Fibroblast of pulmonary artery (primary cell): ENCODE results near the gene INPP4B.
A peak's percentile ranks its signal among the peaks of the same experiment; 100 is the strongest.
"Not testable (repeated sequence)": the region's sequence is repeated elsewhere in the genome, so short reads cannot be mapped to it uniquely, and the experiment has no call there.

Source experiments
- DNase-seq: peaks from one replicate; pipeline ENCODE4 v3.0.0-alpha.2; 2010; ENCODE audit warnings: low read depth
- H3K4me3 ChIP-seq: replicated peaks from 2 replicates; pipeline ENCODE4 v1.5.1; 2011; ENCODE audit warnings: low read depth, mild to moderate bottlenecking, control low read depth, low read length, moderate library complexity
- CTCF ChIP-seq: IDR thresholded peaks from 2 replicates; pipeline ENCODE4 v1.5.1; 2011; ENCODE audit warnings: mild to moderate bottlenecking, control low read depth, low read length, inconsistent platforms; ENCODE audit errors: missing control alignments

INPP4B gene

GRCh38 chr4:142813388-142813787, 32.7 kb downstream of the INPP4B start:
- DNase-seq: no peak
- TF ChIP-seq CTCF: no peak
- H3K4me3 ChIP-seq: no peak overlapping the region

GRCh38 chr4:142812091-142812490, 34.0 kb downstream of the INPP4B start:
- TF ChIP-seq CTCF: no peak
- H3K4me3 ChIP-seq: no peak overlapping the region
- no peak for DNase-seq

DNA sequence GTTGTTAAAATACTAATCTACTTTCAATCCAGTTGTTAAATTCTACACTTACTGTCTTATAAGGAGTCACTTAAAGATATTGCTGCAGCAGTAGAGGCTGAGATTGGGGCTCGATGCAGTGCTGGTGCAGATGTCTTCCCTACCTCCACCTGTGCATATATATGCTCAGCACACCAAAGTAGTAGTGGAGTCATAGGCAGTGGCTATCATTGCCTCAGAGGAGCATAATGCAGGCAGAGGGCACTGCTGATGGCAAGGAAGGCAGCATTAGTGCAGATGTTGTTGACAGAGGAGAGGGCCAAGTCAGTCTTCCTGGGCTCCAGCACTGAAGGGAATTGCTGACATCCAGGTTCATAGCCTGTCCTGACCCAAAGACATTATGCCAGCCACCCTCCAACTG, 35.1 kb downstream of the INPP4B start:
- no peak for TF ChIP-seq CTCF
- no peak for DNase-seq
- H3K4me3 ChIP-seq: no peak overlapping the region

GRCh38 chr4:142809559-142809958, 36.5 kb downstream of the INPP4B start:
- H3K4me3 ChIP-seq: no peak overlapping the region
- DNase-seq: no peak
- TF ChIP-seq CTCF: no peak

DNA sequence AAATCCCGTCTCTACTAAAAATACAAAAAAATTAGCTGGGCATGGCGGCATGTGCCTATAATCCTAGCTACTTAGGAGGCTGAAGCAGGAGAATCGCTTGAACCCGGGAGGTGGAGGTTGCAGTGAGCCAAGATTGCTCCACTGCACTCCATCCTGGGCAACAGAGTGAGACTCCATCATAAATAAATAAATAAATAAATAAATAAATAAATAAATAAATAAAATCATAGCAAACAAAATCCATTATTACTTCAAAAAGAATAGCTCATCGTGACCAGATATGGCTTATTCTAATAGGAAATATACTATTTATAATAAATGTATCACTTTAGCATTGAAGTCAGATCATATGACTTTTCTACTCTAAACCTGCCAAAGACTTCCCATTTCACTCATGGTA, 42.2 kb downstream of the INPP4B start:
- H3K4me3 ChIP-seq, DNase-seq: not testable (repeated sequence)

GRCh38 chr4:142801966-142802365, 44.1 kb downstream of the INPP4B start:
- no peak for DNase-seq
- no peak overlapping the region for H3K4me3 ChIP-seq
- no peak for TF ChIP-seq CTCF

- no peak for TF ChIP-seq CTCF
- peak; percentile 8 for DNase-seq
- H3K4me3 ChIP-seq: no peak overlapping the region
These were observed 65.0 kb downstream of the INPP4B start for GRCh38 chr4:142781114-142781513.

GRCh38 chr4:142778900-142779299, 67.2 kb downstream of the INPP4B start:
- no peak for TF ChIP-seq CTCF
- DNase-seq: peak; percentile 11
- no peak overlapping the region for H3K4me3 ChIP-seq
